HG03135 (cell line): Measurements from ENCODE around the gene UBE2L3.
A peak's percentile ranks its signal among the peaks of the same experiment; 100 is the strongest.
"Not testable (repeated sequence)": the region's sequence is repeated elsewhere in the genome, so short reads cannot be mapped to it uniquely, and the experiment has no call there.

ENCODE experiments used
- ATAC-seq: cut with Tn5 transposase; IDR thresholded peaks from one replicate; pipeline ENCODE4 v1.9.1; 2021; ENCODE audit warnings: mild to moderate bottlenecking, moderate library complexity; ENCODE audit not compliant: unreplicated experiment

The UBE2L3 gene

DNA sequence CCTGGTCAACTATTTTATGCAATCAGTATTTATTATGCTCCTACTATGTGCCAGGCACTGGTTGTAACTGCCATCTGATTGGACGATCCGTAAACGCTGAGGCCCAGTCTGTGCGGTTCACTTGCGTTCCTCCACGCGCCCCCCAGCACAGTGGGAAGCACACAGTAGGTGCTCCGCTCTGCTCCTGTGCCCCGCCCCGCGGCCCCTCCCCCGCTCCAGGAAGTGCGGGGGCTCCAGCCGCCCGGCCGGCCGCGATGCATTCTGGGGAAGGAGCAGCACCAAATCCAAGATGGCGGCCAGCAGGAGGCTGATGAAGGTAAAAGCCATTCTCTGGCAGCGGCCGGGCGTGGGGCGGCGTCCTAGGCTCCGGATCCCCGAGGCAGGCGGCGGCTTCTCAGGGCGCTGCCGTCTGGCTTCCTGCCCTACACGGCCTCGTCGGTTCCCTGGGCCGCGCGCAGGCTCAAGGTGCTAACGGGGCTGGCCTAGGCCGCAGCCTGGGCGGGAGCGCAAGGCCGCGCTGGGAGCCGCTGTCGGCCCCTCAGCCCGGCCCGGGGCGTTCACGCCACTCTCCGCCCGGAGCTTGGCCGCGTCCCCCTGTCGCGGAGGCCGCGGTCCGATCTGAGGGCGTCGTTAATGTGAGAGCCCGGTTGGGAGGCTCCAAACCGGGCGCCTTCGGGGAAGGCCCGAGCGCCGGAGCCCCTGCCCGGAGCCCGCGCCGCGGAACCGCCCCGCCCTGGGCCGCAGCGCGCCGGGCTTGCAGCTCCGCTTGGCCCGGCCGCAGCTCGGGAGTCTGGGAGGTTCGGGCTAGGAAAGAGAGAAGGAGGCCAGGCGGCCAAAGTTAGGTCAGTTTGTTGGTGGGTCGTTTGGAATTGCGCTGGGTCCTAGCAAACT, at the start of gene UBE2L3:
UBE2L3 (plus strand) TSS at position 259 of the 891 bp plus-strand sequence; CDS start at position 290, 31 bp downstream.
- peak; percentile 57 for ATAC-seq

- not testable (repeated sequence) for ATAC-seq
Observed at GRCh38 chr22:21526705-21527500, 40.6 kb upstream of the UBE2L3 start.

- ATAC-seq = not testable (repeated sequence)
Observed at GRCh38 chr22:21531525-21531924, 36.0 kb upstream of the UBE2L3 start.

DNA sequence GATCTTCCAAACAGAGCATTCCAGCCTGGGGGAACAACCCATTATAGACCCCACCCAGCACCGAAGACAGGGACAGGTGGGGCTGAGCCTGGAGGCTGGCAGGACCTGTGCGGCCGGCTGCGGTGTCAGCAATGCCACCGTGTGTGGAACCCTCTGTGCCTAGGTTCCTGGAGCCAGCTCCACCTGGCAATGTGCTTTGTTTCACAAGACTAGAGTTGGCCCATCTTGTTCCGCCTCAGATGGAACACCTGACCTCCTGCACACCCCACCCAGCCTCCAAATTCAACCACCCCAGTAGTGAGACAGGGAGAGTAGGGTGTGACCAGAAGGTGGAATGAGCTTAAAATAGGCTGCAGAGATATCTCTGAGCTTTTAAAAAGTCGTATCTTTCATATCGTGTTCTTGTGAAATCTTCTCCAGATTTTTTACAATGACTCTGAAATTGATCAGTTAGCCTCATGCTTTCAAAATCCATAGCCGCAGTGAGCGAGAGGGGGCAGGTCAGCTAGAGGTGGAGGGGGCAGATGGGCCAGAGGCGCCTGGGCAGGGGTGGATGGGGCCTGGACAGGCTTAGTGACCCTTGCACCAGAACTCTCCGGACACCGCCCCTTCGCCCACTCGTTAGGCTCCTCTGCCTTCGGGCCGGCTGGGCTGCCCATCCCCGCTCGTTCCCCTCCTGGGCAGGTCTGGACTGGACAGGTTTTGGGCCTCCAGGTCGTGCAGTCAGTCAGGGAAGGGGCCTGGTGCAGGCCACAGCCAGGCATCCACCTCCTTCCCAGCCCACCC, 34.5 kb upstream of the UBE2L3 start:
- not testable (repeated sequence) for ATAC-seq

- not testable (repeated sequence) for ATAC-seq
Observed at GRCh38 chr22:21539862-21540261, 27.7 kb upstream of the UBE2L3 start.

GRCh38 chr22:21544432-21545322, 22.8 kb upstream of the UBE2L3 start:
- not testable (repeated sequence) for ATAC-seq

GRCh38 chr22:21549558-21549957, 18.0 kb upstream of the UBE2L3 start:
- not testable (repeated sequence) for ATAC-seq

DNA sequence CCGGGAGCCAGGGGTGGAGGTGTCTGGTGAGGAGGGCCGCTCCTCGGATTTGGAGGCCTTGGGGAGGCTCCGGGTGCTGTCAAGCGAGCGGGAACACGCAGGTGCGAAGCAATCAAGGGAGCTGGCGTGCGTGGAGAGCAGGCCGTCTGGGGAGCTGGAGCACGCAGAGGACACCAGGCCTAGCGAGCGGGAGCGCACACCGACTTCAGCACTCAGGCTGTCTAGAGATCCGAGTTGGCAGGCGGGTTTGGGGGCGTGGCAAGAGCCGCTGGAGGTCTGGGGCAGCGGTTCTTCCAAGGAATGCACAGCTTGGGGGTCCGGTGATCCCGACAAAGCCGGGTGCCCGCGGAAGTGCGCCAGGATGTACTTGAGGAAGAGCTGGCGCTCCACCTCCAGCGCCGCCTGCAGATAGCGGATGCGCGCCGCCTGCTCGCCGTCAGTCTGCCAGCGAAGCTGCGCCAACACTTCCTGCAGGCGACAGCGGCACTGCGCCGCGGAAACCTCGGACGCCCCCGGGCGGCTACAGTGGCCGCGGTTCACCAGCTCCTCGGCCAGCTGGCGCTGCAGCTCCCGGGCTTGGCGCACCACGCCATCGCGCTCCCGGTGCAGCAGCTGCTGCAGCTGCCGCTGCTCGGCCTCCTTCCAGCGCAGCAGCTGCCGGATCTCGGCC, 17.4 kb upstream of the UBE2L3 start:
- not testable (repeated sequence) for ATAC-seq

- ATAC-seq = not testable (repeated sequence)
Observed at GRCh38 chr22:21550678-21551047, 16.9 kb upstream of the UBE2L3 start.

DNA sequence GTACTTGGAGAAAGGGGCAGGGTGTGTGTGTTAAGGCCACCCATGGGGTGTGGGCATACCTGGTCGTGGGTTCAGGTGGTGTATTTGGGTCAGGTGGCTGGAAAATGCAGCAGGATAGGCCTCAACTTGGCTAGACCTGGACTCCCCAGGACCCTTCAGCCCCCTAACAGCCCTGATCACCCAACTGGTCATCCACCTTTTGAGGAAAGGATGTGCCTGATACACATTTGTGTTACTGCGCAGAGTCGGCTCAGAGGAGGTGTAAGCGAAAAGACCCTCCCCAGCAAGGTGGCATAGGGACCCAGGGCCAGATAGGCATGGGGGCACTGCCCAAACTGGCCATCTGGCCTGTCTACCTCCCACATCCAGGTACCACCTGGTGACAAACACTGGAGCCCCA, 16.2 kb upstream of the UBE2L3 start, which contains the start of gene RIMBP3C:
RIMBP3C (minus strand) TSS at position 101 of the 400 bp plus-strand sequence. CDS start 485 bp downstream, outside the sequence.
- ATAC-seq = not testable (repeated sequence)

GRCh38 chr22:21559345-21560125, 8.0 kb upstream of the UBE2L3 start:
- not testable (repeated sequence) for ATAC-seq

GRCh38 chr22:21560657-21561056, 6.9 kb upstream of the UBE2L3 start:
- ATAC-seq = not testable (repeated sequence)

DNA sequence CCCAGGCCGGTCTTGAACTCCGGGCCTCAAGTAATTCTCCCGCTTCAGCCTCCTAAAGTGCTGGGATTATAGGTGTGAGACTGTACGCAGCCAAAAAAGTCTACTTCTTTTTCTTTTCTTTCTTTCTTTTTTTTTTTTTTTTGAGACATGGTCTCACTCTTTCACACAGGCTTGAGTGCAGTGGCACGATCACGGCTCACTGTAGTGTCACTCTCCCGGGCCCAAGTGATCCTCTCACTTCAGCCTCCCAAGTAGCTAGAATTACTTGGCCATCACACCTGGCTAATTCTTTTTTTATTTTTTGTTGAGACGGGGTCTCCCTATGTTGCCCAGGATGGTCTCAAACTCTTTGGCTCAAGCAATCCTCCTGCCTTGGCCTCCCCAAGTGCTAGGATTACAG, 3.6 kb upstream of the UBE2L3 start:
- no peak for ATAC-seq

DNA sequence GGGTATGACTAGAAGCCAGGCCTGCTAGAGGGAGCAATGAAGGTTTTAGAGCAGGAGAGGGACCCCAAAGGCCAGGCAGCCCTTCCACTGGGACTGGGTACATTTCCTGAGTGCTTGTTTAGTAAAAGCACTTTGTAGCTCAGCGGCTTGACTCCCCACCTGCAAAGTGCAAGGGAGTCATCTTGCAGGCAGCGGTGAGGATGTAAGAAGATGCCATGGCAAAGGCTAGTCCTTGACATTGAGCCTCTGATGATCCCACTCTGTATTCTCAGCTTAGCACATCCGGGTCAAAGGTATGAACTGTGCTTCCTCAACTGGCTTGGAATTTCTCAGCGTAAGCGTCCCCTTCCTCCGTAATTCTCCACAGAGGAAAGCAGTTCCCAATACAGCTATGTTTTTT, 3.1 kb upstream of the UBE2L3 start:
- no peak for ATAC-seq

DNA sequence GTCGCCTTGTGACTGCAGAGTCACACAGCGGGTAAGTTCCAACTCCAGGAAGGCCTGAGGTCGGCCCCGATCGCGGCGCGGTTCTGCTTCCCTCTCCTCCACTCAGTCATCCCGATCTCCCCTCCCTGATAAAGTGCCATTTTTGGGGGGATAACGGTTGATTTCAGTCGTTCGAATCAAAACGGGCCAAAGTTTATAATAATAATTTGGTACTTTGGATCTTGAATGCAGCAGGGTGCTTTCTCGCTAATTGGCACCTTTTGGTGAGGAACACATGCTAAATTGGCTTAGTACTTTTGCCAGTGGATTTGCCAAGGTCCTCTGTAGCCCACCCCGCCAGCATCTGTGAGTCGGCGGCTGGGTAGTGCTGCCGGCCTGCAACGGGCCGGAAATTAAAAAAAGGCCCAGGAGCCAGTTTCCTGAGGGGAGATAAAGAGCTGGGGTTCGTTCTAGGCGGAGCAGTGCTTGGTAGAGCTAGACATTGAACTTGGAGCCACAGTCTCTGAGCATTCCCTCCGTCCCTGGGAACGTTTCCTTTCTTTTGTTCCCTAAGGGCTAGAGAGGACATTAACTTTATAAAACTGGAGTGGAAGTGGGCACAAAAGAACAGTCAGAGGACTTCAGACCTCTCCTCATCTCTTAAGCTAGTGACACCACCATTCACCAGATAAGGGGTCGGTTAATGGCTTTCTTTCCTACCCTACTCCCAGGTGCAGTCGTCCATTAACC, 997 bp downstream of the UBE2L3 start:
- ATAC-seq = peak; percentile 28

DNA sequence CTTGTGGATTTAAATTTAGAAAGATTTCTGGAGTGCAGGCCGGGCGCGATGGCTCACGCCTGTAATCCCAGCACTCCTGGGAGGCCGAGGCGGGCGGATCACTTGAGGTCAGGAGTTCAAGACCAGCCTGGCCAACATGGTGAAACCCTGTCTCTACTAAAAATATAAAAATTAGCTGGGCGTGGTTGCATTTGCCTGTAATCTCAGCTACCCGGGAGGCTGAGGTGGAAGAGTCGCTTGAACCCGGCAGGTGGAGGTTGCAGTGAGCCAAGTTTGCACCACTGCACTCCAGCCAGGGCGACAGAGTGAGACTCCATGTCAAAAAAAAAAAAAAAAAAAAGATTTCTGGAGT, 1.5 kb downstream of the UBE2L3 start:
- not testable (repeated sequence) for ATAC-seq

DNA sequence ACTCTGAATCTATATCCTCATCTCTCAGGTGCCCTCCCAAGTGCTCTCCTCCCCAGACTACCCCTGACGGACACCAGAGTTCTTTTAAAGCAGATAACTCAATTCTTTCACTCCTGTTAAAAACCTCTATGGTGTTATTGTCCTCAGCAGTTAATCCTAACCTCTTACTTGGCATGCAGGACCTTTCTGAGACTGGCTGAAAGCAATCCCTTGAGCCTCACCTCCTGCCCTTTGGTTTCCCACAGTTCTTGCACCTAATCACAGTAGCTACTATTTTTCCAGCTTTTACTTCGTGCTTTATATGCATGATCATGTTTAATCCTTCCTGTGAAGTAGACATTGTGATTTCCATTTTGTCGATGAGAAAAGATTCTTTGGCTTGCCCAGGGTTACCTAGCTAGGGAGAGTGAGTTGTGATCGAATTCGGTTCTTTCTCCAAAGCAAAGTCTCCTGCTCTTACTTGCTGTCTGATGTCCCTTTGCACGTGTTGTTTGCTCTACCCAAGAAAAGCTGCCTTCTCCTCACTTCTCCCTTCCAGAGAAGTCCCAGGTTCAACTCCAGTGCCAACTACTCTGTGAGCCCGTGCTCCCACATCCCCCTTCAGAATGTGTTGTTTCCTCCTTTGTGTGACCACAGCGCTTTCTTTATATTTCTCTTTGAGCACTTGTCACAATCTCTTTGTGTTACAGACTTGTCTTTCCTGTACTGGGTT, 2.1 kb downstream of the UBE2L3 start:
- no peak for ATAC-seq
